CD4-positive, CD25-positive, alpha-beta regulatory T cell (primary cell): ENCODE data around the gene SMAD3. TPM values are rescaled to one million over a fixed set of nuclear protein-coding genes. Genes with fewer than 3 reads are reported as not detected.
"Not testable (repeated sequence)": the region's sequence is repeated elsewhere in the genome, so short reads cannot be mapped to it uniquely, and the experiment has no call there.

ENCODE experiments used
- ATAC-seq, 2 donors: fragments of 150-1000 bp; cut with Tn5 transposase; one replicate each; pipeline ENCODE4 v1.10.0; 2021; ENCODE audit warnings: low read depth in 2 of 2, moderate number of reproducible peaks in 2 of 2, moderate library complexity in 1 of 2
- DNase-seq, 3 donors: peaks; one replicate each; pipeline versions ENCODE4 v3.0.0 to v3.0.0-alpha.2; 2012 to 2022; ENCODE audit warnings: mixed read lengths in 1 of 3
- H3K27ac ChIP-seq: one replicate; pipeline ENCODE4 v1.7.0; 2013; ENCODE audit warnings: mild to moderate bottlenecking, low read length; ENCODE audit not compliant: insufficient read depth, poor library complexity, severe bottlenecking
- H3K27me3 ChIP-seq: one replicate; pipeline ENCODE4 v1.7.0; 2013; ENCODE audit warnings: low read length; ENCODE audit not compliant: control insufficient read depth, insufficient read depth
- H3K36me3 ChIP-seq: one replicate; pipeline ENCODE4 v1.7.0; 2013; ENCODE audit warnings: mild to moderate bottlenecking, low read length, moderate library complexity; ENCODE audit not compliant: control insufficient read depth, insufficient read depth
- H3K4me1 ChIP-seq: 2 replicates; pipeline ENCODE4 v1.7.0; 2013; ENCODE audit warnings: mild to moderate bottlenecking, low read length; ENCODE audit not compliant: insufficient read depth, control insufficient read depth, poor library complexity, severe bottlenecking
- H3K4me3 ChIP-seq: one replicate; pipeline ENCODE4 v1.7.0; 2013; ENCODE audit warnings: low read depth, mild to moderate bottlenecking, low read length, moderate library complexity
- H3K9me3 ChIP-seq, 2 experiments: 1 replicate in 1 of 2; 2 replicates in 1 of 2; pipeline ENCODE4 v1.7.0; 2013; ENCODE audit warnings: low read length in 2 of 2, mild to moderate bottlenecking in 1 of 2, moderate library complexity in 1 of 2; ENCODE audit not compliant: control insufficient read depth in 2 of 2
- H3K27ac Mint-ChIP-seq, 3 donors: one replicate each; pipeline ENCODE4 v1.8.0; 2020 to 2022; ENCODE audit warnings: mild to moderate bottlenecking in 3 of 3, mixed read lengths in 3 of 3, moderate library complexity in 2 of 3
- H3K27me3 Mint-ChIP-seq: one replicate; pipeline ENCODE4 v1.8.0; 2022; ENCODE audit warnings: mild to moderate bottlenecking, mixed read lengths
- H3K36me3 Mint-ChIP-seq: one replicate; pipeline ENCODE4 v1.8.0; 2020; ENCODE audit warnings: mixed read lengths
- H3K4me1 Mint-ChIP-seq, 4 donors: one replicate each; pipeline ENCODE4 v1.8.0; 2020 to 2022; ENCODE audit warnings: mixed read lengths in 4 of 4, mild to moderate bottlenecking in 1 of 4
- H3K4me3 Mint-ChIP-seq, 4 donors: one replicate each; pipeline ENCODE4 v1.8.0; 2020 to 2022; ENCODE audit warnings: mild to moderate bottlenecking in 4 of 4, mixed read lengths in 4 of 4, moderate library complexity in 3 of 4
- H3K9me3 Mint-ChIP-seq, 7 donors: one replicate each; pipeline ENCODE4 v1.8.0; 2020 to 2022; ENCODE audit warnings: mixed read lengths in 7 of 7, mild to moderate bottlenecking in 3 of 7, moderate library complexity in 2 of 7
- polyA plus RNA-seq, 4 donors: library from polyadenylated mRNA; unstranded; fragments of 300-500 nt; fragmentation: Illumina TruSeq; gene quantifications; one replicate each; pipeline ENCODE4 v1.2.3, GENCODE V29; 2021
- total RNA-seq: library from RNA; stranded (reverse); gene quantifications from one replicate; pipeline ENCODE4 v1.2.3, GENCODE V29; 2022

The SMAD3 gene
- total and polyA plus RNA-seq, 5 donors from 2014 or later, result 12.0 to 76.6 (median 14.7) TPM

DNA sequence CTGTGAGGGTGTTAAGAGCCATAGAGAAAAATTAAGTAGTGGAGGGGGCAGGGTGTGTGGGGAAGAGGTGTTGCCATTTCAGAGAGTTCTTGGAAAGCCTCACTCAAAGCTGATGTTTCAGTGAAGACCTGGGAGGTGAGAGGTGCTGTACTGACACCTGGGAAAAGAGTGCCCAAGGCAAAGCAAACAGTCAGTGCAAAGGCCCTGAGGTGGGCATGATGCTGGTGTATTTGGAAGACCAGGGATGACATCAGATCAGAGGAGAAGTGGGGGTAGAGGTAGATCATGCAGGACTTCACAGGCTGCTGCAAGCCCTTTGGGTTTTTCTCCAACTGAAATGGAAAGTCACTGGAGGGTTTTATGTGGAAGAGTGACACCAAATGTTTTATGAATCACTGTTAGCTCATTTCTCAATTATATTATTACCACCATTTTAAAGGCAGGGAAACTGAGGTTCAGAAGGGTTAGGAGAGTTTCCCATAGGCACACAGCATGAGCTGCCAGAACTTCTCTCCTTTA is 42.8 kb upstream of the SMAD3 start:
- ATAC-seq, result no peak
- Mint-ChIP-seq H3K27me3 (peaks cover 18% of the 10 kb centered on the region), H3K4me1 (peaks cover 0 to 2% (median 0%) of the 10 kb centered on the region in 4 donors)

GRCh38 chr15:67023517-67024313 is 41.7 kb upstream of the SMAD3 start:
- Histone ChIP-seq H3K36me3 (no peaks in the 10 kb centered on the region), H3K4me1 (no peaks in the 10 kb centered on the region), H3K27me3 (no peaks in the 10 kb centered on the region), H3K27ac (no peak overlapping the region), H3K4me3 (no peak overlapping the region), H3K9me3 (no peaks in the 10 kb centered on the region)
- Mint-ChIP-seq H3K4me1 (peaks cover 0 to 2% (median 0%) of the 10 kb centered on the region in 4 donors), H3K27ac (peak overlapping the region in 2 of 3 donors; percentile 27 to 44), H3K27me3 (peaks cover 23% of the 10 kb centered on the region), H3K36me3 (no peaks in the 10 kb centered on the region), H3K4me3 (no peak overlapping the region), H3K9me3 (peaks cover 0 to 1% (median 0%) of the 10 kb centered on the region in 7 donors)
- ATAC-seq (no peak), DNase-seq (no peak)

More for the DNA sequence above, 42.8 kb upstream of the SMAD3 start:
- H3K9me3 Mint-ChIP-seq, result peaks cover 0 to 1% (median 0%) of the 10 kb centered on the region in 7 donors
- Histone ChIP-seq H3K27ac (no peak overlapping the region), H3K4me3 (no peak overlapping the region), H3K36me3 (no peaks in the 10 kb centered on the region), H3K27me3 (no peaks in the 10 kb centered on the region), H3K4me1 (no peaks in the 10 kb centered on the region), H3K9me3 (no peaks in the 10 kb centered on the region)
- H3K4me3 Mint-ChIP-seq, result no peak overlapping the region
- no peak overlapping the region for H3K27ac Mint-ChIP-seq
- no peaks in the 10 kb centered on the region for H3K36me3 Mint-ChIP-seq
- no peak for DNase-seq

DNA sequence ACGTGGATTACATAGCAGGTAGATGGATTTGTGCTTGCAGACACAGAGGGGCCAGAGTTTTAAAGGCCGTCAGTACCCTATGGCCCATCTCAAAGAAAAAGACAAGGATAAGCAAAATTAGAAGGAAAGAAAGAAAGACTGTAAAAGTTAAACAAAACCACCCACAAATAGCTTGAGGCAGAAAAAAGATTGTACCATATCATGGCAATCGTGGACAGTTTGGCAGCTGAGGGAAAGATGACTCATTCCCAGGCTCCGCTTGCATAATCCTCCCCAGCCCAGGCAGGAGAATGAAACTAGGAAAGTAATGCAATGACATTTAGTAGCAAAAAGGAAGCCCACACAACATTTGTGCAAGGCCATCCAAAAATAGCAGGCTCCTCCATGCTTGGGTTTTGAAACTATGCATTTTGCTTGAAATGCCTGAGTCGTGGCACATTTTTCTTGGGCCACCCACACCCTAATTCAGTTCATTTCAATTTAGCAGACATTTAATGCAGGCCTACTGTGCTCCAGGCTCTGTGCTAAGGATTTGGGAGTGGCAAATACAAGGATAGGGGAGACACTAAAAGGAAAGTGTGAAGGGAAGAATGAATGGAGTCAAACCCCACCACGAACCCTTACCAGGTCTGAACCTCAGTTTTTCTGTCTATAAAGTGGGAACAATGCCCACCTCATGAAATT is 40.9 kb upstream of the SMAD3 start:
- H3K27me3 ChIP-seq, result no peaks in the 10 kb centered on the region
- H3K4me1 Mint-ChIP-seq, result peaks cover 0 to 2% (median 0%) of the 10 kb centered on the region in 4 donors
- no peaks in the 10 kb centered on the region for H3K4me1 ChIP-seq
- no peak overlapping the region for H3K4me3 Mint-ChIP-seq
- H3K27ac ChIP-seq, result no peak overlapping the region
- ATAC-seq (no peak), DNase-seq (no peak)
- H3K9me3 Mint-ChIP-seq, result peaks cover 0 to 1% (median 0%) of the 10 kb centered on the region in 7 donors
- peak overlapping the region in 2 of 3 donors; percentile 27 to 44 for H3K27ac Mint-ChIP-seq
- H3K36me3 ChIP-seq, result no peaks in the 10 kb centered on the region
- H3K36me3 Mint-ChIP-seq, result no peaks in the 10 kb centered on the region
- H3K27me3 Mint-ChIP-seq, result peaks cover 19% of the 10 kb centered on the region
- no peaks in the 10 kb centered on the region for H3K9me3 ChIP-seq
- H3K4me3 ChIP-seq, result no peak overlapping the region

DNA sequence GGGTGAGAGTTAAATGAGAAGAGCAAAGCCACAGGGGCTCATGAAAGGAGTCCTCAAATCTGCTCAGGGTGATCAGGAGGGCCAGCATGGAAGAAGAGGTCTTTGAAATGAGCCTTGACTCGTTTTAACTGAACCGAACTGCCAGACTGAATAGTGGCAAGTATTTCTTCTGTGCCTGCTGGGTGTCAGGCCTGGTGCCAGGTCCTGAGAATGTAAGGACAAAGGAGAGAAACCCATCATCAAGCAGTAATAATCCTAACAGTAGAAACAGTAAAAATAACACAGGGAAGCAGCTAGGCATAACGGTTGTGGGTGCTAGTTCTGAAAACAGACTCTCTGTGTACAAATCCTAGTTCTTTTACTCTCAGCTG is 40.4 kb upstream of the SMAD3 start:
- H3K27me3 ChIP-seq, result no peaks in the 10 kb centered on the region
- Mint-ChIP-seq H3K4me1 (peaks cover 0 to 2% (median 0%) of the 10 kb centered on the region in 4 donors), H3K27me3 (peaks cover 14% of the 10 kb centered on the region), H3K36me3 (no peaks in the 10 kb centered on the region), H3K4me3 (no peak overlapping the region), H3K27ac (peak overlapping the region in 1 of 3 donors; percentile 9), H3K9me3 (peaks cover 0 to 1% (median 0%) of the 10 kb centered on the region in 7 donors)
- no peak overlapping the region for H3K27ac ChIP-seq
- ATAC-seq (no peak), DNase-seq (no peak)
- H3K9me3 ChIP-seq, result no peaks in the 10 kb centered on the region
- H3K4me1 ChIP-seq, result no peaks in the 10 kb centered on the region
- H3K4me3 ChIP-seq, result no peak overlapping the region
- H3K36me3 ChIP-seq, result no peaks in the 10 kb centered on the region

DNA sequence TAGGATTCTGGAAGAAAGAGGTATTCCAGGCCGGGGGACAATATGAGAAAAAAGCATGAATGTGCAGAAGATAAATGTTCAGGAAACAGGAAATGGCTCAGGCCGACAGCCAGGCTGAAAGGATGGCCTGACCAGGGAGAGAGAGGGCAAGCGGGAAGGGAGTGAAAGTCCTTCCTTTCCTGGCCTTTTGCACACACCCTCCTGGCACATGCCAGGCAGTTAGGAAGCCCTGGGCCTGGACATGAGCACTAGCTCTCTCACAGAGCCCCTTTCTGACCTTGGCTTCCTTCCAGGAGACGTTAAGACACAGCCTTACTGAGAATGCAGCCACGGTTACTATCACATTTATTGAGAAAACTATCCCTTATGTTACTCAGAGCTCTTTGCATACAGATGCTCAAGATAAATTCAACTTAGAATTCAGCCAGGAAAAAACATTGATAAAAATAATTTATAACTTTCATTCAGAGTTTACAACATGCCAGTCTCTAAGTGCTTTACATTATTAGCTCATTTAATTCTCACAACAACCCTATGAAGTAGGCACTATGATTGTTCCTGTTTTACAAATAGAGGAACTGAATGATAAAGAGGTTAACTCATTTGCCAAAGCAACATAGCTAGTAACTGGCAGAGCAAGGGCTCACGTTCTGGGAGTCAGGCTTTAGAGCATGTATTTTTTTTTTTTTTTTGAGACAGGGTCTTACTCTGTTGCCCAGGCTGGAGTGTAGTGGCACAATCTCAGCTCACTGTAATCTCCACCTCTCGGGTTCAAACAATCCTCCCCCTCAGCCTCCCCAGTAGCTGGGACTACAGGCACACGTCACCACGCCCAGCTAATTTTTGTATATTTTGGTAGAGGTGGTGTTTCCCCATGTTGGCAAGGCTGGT is 39.4 kb upstream of the SMAD3 start:
- Histone ChIP-seq H3K36me3 (no peaks in the 10 kb centered on the region), H3K9me3 (no peaks in the 10 kb centered on the region), H3K4me3 (no peak overlapping the region), H3K27me3 (no peaks in the 10 kb centered on the region), H3K4me1 (no peaks in the 10 kb centered on the region), H3K27ac (no peak overlapping the region)
- no peak overlapping the region for H3K27ac Mint-ChIP-seq
- no peaks in the 10 kb centered on the region for H3K36me3 Mint-ChIP-seq
- DNase-seq (no peak), ATAC-seq (no peak)
- H3K27me3 Mint-ChIP-seq, result peaks cover 13% of the 10 kb centered on the region
- H3K4me1 Mint-ChIP-seq, result peaks cover 0 to 2% (median 0%) of the 10 kb centered on the region in 4 donors
- H3K4me3 Mint-ChIP-seq, result no peak overlapping the region
- H3K9me3 Mint-ChIP-seq, result peaks cover 0 to 1% (median 0%) of the 10 kb centered on the region in 7 donors

DNA sequence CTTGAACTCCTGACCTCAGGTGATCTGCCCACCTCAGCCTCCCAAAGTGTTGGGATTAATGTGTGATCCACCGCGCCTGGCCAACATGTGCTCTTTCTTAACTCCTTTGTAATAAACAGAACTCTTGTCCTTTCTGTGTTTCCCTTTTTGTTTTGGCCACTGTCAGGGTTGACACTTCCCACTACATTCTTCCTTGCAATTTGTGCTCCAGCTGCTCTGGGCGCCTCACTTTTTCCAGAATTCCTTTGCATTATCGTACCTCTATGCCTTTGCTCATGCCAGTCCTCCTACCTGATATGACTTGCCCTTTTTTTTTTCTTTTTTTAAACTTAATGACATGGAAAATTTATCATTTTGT is 38.8 kb upstream of the SMAD3 start:
- H3K27me3 Mint-ChIP-seq, result peaks cover 9% of the 10 kb centered on the region
- Histone ChIP-seq H3K4me1 (no peaks in the 10 kb centered on the region), H3K27ac (no peak overlapping the region), H3K9me3 (no peaks in the 10 kb centered on the region), H3K27me3 (peaks cover 4% of the 10 kb centered on the region), H3K4me3 (no peak overlapping the region), H3K36me3 (no peaks in the 10 kb centered on the region)
- ATAC-seq, result no peak
- no peaks in the 10 kb centered on the region for H3K36me3 Mint-ChIP-seq
- H3K9me3 Mint-ChIP-seq, result peaks cover 0 to 1% (median 0%) of the 10 kb centered on the region in 7 donors
- peaks cover 0 to 2% (median 0%) of the 10 kb centered on the region in 4 donors for H3K4me1 Mint-ChIP-seq
- no peak overlapping the region for H3K27ac Mint-ChIP-seq
- no peak overlapping the region for H3K4me3 Mint-ChIP-seq
- no peak for DNase-seq

DNA sequence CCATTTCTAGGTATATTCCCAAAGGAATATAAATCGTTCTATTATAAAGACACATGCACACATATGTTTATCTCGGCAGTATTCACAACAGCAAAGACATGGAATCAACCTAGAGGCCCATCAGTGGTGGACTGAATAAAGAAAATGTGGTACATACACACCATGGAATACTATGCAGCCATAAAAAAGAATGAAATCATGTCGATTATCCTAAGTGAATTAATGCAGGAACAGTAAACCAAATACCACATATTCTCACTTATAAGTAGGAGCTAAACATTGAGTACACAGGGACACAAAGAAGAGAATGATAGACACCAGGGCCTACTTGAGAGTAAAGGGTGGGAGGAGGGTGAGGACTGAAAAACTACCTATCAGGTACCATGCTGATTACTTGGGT is 37.0 kb upstream of the SMAD3 start:
- not testable (repeated sequence) for H3K27ac ChIP-seq, DNase-seq, H3K36me3 ChIP-seq, H3K36me3 Mint-ChIP-seq, H3K4me3 Mint-ChIP-seq, H3K27me3 Mint-ChIP-seq, ATAC-seq, H3K4me3 ChIP-seq, H3K9me3 Mint-ChIP-seq, H3K9me3 ChIP-seq, H3K4me1 ChIP-seq, H3K27ac Mint-ChIP-seq, H3K4me1 Mint-ChIP-seq
- H3K27me3 ChIP-seq, result peaks cover 12% of the 10 kb centered on the region
